Medulla oblongata (tissue), 1 donor: Measurements from ENCODE around the gene HSD17B4.
"Not testable (repeated sequence)": the region's sequence is repeated elsewhere in the genome, so short reads cannot be mapped to it uniquely, and the experiment has no call there.

Experiments
- DNase-seq: peaks from one replicate; pipeline ENCODE4 v3.0.0-alpha.2; 2015; ENCODE audit errors: extremely low spot score

Gene HSD17B4, protein sequence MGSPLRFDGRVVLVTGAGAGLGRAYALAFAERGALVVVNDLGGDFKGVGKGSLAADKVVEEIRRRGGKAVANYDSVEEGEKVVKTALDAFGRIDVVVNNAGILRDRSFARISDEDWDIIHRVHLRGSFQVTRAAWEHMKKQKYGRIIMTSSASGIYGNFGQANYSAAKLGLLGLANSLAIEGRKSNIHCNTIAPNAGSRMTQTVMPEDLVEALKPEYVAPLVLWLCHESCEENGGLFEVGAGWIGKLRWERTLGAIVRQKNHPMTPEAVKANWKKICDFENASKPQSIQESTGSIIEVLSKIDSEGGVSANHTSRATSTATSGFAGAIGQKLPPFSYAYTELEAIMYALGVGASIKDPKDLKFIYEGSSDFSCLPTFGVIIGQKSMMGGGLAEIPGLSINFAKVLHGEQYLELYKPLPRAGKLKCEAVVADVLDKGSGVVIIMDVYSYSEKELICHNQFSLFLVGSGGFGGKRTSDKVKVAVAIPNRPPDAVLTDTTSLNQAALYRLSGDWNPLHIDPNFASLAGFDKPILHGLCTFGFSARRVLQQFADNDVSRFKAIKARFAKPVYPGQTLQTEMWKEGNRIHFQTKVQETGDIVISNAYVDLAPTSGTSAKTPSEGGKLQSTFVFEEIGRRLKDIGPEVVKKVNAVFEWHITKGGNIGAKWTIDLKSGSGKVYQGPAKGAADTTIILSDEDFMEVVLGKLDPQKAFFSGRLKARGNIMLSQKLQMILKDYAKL

DNA sequence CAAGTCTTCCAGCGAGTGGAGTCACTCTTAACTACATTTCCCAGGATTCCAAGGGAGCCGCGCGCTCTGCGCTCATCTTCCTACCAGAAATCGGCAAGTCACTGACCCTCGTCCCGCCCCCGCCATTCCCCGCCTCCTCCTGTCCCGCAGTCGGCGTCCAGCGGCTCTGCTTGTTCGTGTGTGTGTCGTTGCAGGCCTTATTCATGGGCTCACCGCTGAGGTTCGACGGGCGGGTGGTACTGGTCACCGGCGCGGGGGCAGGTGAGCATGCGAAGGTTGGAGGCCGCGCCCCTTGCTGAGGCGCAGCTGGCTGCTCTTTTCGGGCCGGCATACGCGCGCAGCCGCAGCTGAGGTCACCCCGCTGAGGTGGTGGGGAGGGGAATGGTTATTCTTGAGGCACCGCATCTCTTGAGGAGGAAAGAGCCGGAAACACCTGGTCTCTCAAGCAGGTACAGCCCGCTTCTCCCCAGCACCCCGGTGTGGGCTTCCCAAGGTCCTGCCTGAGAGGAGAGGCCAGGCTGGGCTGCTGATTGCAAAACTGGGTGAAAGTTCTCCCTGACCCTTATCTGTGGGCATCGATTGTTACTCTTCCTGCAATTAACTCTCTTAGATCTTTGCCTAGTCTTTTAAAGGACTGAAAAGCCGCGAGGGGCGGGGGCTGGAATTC is at the start of gene HSD17B4:
Gene HSD17B4, plus strand, starts transcription at position 125 of the 667 bp plus-strand sequence. Its CDS starts 79 bp downstream, at position 204.
- peak; percentile 95 for DNase-seq

DNA sequence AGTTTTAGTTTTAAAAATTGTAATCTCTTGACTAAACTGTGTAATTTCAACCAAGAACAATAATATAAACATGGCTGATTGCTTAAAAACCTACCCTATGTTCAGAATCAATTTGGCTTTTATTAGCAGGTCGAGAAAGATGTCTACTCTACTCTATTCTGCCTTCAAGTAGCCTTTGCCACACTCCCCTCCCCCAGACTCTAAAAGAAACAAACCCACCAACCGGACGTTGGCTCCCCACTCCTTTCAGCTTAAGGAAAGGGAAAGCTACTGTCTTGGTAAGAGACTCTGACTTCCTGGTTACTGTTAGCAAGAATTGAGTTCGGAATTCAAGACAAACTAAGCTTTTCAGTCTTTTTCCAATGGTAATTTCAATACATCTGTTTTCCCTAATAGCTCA is 49.7 kb upstream of the HSD17B4 start:
- DNase-seq = no peak

- no peak for DNase-seq
These were observed 48.3 kb upstream of the HSD17B4 start for GRCh38 chr5:119404033-119404432.

DNA sequence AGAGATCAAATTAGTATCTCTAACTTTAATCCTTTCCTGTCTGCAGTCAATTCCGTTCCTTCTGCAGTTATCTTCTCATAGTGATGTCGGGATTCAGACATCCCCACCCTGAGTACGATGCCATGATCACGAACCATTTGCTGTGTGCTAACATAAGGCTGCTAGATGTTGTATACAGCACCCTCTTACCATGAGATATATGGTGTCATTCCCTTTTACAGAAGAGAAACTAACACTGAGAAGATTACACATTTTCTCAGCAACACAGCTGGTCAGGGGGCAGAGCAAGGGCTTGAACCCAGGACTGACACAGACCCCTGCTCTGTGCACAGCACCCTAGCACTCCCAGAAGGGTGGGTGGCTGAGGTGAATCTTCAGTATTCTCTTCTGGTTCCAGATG is 46.9 kb upstream of the HSD17B4 start:
- no peak for DNase-seq

- no peak for DNase-seq
These were observed 45.7 kb upstream of the HSD17B4 start for GRCh38 chr5:119406551-119407110.

DNA sequence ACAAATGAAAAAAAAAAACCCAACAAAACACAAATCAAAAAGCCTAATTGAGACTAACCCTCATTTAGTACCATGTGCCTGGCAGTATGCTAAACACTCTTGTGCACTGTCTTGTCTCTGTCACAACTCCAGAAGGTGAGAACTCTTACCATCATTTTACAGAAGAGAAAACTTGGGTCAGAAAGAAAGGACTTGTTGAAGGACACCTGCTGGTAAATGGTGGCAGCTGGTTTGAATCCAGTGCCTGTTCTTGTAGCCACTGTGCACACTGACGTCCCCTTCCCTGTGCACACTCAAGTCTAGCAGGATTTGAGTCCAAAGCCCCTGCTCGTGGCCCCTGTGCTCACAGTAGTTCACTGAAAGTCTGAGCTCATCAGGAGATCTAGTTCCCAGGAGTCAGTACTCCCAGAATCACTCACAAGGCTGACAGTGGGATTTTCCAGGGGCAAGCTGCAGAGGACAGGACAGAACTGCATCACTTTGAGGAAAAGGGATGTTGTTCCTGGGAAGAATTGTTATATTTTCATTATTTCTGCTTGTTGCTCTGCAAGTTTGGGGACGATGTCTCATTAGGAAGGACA is 43.0 kb upstream of the HSD17B4 start:
- no peak for DNase-seq

GRCh38 chr5:119410448-119411159 is 41.7 kb upstream of the HSD17B4 start:
- no peak for DNase-seq

DNA sequence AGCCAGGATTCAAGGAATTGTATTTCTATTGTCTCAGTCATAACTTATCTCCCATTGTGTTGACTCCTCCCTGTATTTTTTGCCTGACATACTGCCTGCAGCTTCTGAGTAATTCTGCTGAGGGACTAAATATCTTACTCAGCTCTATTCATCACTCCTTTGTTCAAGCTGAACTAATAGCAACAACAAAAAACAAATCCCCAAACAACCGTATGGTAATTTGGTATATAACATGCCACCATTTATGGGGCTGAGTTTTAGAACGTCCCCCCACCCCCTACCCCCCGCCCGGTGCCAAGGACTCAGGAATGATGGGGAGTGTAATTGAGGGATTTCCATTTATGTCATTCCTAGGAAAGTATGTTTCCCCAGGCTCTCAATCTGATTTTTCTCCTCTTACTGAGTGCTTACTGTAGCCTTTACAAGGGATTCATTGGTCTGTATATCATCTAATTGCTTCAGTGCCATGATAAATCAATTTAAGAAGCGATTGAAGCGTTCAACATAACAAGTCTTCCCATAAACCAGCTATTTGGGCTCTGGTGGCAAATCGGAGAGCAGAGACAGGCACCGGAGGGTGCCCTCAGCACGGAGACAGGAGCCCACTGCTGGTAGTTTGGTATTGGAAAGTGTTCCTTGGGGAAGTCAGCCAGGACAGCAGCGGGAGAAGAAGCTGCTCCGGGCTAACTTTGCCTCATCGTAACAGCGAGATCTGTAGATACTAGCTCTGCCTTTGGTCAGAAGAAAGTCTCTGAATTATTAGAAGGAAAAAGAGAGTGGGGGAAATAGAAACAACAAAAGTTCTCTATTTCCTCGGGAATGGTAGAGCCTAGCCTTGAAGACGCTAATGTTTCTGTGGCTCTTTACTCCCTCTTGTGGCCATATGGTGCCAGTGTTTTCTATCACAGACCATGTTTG is 40.7 kb upstream of the HSD17B4 start:
- DNase-seq = peak; percentile 93

DNA sequence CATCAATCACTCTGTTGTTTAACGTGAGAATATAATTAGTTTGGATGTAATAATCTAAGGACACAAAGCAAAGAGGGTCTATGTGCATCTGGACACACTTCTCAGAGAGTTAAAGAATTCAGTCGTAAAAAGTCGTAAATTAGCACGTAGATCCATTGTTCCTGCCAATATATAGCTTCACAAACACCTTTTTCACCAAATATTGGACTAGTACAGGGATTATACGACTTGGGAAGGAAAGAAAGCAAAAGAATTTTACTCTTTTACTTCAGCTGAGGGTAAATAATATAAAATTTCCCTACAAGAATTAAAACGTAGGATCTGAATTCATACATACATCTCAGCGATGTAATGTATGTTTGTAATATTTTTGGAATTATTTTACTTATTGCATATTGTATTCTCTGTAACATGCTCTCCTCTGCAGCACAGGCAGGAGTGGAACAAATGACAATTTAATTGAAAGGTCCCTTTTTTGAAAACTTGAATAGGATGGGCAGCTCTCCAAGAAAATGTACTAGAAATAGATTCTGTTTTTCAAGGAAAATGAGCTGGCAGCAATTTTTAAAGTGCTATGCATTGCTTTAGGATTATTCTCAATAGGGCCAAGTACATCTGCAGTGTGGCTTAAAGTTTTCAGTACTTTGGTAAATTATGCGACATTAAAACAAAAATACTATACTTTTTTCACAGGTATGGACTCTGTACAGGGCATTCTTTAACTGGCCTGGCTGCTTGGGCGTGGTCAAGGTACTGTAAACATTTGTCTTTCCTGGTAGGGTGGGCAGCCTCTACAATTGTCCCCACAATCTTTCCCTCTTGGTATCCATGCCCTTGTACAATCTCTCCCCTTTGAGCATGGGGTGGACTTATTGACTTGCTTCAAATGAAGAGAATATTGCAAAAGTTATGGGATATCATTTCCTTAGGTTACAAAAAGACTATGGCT is 39.7 kb upstream of the HSD17B4 start:
- DNase-seq = no peak

DNA sequence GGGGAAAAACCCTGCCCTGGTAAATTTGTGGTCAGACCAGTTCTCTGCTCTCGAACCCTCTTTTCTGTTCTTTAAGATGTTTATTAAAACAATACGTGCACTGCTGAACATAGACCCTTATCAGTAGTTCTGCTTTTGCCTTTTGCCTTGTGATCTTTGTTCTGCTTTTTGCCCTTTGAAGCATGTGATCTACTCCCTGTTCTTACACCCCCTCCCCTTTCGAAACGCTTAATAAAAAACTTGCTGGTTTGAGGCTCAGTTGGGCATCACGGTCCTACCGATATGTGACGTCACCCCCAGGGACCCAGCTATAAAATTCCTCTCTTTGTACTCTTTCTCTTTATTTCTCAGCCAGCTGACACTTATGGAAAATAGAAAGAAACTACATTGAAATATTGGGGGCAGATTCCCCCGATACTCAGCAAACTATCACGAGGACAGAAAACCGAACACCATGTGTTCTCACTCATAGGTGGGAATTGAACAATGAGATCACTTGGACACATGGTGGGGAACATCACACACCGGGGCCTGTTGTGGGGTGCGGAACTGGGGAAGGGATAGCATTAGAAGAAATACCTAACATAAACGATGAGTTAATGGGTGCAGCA is 38.1 kb upstream of the HSD17B4 start:
- peak; percentile 64 for DNase-seq

DNA sequence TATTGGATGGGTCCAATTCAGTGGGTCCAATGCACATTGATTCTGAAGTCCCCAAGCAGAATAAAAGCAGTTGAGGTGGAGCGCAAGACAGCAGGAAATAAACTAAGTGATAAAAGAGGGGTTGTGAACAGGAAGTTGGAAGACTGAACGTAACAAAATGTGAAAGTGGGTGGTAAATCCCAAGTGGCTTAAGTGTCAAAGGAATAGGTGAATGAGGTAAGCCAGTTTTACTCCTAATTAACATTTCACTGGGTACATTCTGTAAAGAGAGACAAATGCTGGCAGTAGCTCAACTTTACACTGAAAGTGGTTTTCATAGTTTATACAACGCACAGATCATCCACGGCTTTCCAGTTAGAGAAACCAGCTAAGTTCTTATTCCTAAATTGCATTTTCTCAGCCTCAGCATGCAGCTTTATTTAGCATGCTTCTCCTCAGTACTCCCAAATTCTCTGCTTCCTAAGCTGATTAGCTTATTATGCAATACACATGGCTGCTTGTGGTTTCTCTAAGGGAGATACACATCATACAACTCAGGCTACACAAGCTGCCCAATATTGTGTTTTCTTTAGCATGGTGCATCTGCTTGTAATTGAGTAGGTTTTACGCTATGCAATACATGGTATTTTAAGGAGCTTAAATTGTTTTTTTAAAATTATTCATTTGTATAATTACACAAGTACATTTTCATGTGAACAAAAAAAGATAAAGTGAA is 34.2 kb upstream of the HSD17B4 start:
- DNase-seq = no peak

GRCh38 chr5:119418606-119419100 is 33.6 kb upstream of the HSD17B4 start:
- DNase-seq = no peak

GRCh38 chr5:119420169-119420568 is 32.1 kb upstream of the HSD17B4 start:
- DNase-seq = no peak

GRCh38 chr5:119426057-119426456 is 26.2 kb upstream of the HSD17B4 start:
- DNase-seq = no peak

DNA sequence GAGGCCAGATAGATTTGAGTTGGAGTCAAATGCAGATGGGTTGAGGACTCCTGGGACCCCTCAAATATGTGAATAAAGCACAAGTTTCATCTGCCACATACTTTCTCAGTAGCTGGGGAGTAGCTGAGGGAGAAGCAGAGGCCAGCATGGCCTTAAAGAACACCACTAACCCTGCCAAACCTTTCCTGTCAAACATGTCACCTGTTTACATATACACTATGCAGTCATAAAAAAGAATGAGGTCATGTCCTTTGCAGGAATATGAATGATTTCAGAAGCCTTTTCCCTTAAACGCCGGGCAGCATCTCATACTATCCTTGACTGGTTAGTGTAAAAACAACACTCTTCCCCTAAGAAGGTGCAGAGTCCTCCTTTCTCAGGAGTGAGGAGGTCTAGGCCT is 25.2 kb upstream of the HSD17B4 start:
- no peak for DNase-seq

- DNase-seq = not testable (repeated sequence)
These were observed 24.7 kb upstream of the HSD17B4 start for GRCh38 chr5:119427596-119427995.

GRCh38 chr5:119428166-119428565 is 24.1 kb upstream of the HSD17B4 start:
- DNase-seq = not testable (repeated sequence)

DNA sequence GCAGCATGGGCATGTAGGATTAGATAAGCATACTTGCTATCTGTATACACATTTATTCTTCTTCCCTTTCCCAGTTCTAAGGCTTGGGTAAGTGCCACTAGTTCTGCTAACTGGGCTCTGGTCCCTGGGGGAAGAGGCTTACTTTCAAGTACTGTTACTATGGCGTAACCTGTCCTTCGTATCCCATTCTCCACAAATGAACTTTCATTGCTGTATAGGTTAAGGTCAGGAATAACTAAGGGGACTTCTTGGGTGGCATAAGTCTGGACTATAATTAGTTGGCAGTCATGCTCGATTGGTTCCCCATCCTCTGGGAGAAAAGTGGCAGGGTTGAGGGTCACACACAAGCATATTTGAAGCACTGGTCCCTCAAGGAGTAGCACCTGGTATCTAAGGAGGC is 23.7 kb upstream of the HSD17B4 start:
- not testable (repeated sequence) for DNase-seq
